Muscle layer of duodenum (tissue), 2 donors: ENCODE results near the gene IFNA21.
"Not testable (repeated sequence)": the region's sequence is repeated elsewhere in the genome, so short reads cannot be mapped to it uniquely, and the experiment has no call there.

Experiments used
- H3K27ac ChIP-seq: one replicate; pipeline ENCODE4 v1.7.0; 2013; ENCODE audit warnings: mild to moderate bottlenecking, low read length
- H3K27me3 ChIP-seq: one replicate; pipeline ENCODE4 v1.7.0; 2013; ENCODE audit warnings: low read depth, mild to moderate bottlenecking, control low read depth, low read length
- H3K36me3 ChIP-seq, 2 donors: one replicate each; pipeline ENCODE4 v1.7.0; 2013; ENCODE audit warnings: low read length in 2 of 2, control low read depth in 1 of 2, mild to moderate bottlenecking in 1 of 2; ENCODE audit not compliant: insufficient read depth in 2 of 2, control insufficient read depth in 1 of 2
- H3K4me1 ChIP-seq, 2 donors: one replicate each; pipeline ENCODE4 v1.7.0; 2013; ENCODE audit warnings: low read length in 2 of 2, mild to moderate bottlenecking in 2 of 2, control low read depth in 1 of 2, moderate library complexity in 1 of 2; ENCODE audit not compliant: insufficient read depth in 2 of 2, control insufficient read depth in 1 of 2
- H3K4me3 ChIP-seq, 2 donors: one replicate each; pipeline ENCODE4 v1.7.0; 2013; ENCODE audit warnings: low read length in 2 of 2, low read depth in 1 of 2, mild to moderate bottlenecking in 1 of 2
- H3K9me3 ChIP-seq, 2 donors: one replicate each; pipeline ENCODE4 v1.7.0; 2013; ENCODE audit warnings: low read length in 2 of 2, control low read depth in 1 of 2, mild to moderate bottlenecking in 1 of 2; ENCODE audit not compliant: control insufficient read depth in 1 of 2
- donor health status: healthy.

The IFNA21 gene

DNA sequence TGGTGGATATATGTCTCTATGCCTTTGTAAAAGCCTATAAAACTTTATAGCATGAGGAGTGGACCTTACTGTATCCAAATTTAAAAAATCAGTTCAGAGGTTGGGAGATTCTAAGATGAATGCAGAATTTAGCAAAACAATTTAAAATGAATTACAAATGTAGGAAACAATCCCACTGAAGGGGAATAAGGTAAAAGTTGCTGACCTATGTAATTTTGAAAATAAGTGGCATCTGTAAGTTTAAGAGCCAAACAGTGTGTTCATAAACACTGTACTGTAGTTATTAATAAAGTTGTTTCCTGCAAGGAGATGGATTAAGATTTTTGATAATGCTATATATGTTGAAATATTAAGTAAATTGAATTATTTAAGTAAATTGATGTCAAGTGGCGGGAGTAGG lies 29.4 kb downstream of the IFNA21 start:
- Histone ChIP-seq H3K27me3 (no peaks in the 10 kb centered on the region), H3K4me3 (no peak overlapping the region), H3K9me3 (no peaks in the 10 kb centered on the region)

GRCh38 chr9:21135736-21136135 lies 30.7 kb downstream of the IFNA21 start:
- H3K4me1 ChIP-seq, result no peaks in the 10 kb centered on the region
- H3K27ac ChIP-seq, result no peak overlapping the region
- H3K4me3 ChIP-seq, result no peak overlapping the region
- no peaks in the 10 kb centered on the region for H3K36me3 ChIP-seq
- no peaks in the 10 kb centered on the region for H3K27me3 ChIP-seq
- no peaks in the 10 kb centered on the region for H3K9me3 ChIP-seq

More for the DNA sequence above, 29.4 kb downstream of the IFNA21 start:
- H3K36me3 ChIP-seq, result no peaks in the 10 kb centered on the region
- no peaks in the 10 kb centered on the region for H3K4me1 ChIP-seq
- H3K27ac ChIP-seq, result no peak overlapping the region

DNA sequence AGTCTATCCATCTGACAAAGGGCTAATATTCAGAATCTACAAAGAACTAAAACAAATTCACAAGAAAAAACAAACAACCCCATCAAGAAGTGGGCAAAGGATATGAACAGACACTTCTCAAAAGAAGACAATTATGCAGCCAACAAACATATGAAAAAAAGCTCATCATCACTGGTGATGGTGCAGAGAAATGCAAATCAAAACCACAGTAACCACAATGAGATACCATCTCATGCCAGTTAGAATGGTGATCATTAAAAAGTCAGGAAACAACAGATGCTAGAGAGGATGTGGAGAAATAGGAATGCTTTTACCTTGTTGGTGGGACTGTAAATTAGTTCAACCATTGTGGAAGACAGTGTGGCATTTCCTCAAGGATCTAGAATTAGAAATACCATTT lies 38.3 kb downstream of the IFNA21 start:
- not testable (repeated sequence) for H3K4me1 ChIP-seq, H3K27me3 ChIP-seq, H3K27ac ChIP-seq, H3K4me3 ChIP-seq, H3K36me3 ChIP-seq, H3K9me3 ChIP-seq

DNA sequence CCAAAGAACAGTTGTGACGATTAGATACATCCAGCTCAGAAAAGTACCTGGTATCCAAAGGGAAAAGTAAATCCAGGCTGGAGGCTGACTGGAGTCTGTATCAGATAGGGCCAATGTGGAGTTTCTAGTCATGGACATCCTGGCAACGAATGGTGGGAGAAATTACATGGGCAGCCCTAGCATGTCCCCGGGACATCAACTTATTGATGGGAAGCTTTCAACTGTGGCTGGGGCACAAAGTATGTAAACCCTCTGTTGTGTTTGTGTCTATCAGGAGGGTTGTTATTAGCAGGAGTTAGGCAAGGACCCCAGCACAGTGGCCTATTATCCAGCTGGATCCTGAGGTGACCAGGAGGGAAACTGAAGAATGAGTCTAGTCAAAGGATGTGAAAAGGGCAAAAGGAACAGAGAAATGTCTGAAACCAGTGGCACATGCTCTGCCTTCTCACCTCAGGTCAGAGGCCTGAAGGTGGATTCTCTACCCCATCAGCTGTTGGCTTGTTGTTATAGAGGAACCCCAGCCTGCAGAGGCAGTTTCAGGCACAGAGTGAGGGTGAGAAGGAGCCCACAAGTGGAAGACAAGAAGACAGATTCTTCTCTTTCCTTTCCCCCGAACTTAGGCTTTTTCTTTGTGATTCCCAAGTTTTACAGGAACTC lies 44.7 kb downstream of the IFNA21 start:
- H3K9me3 ChIP-seq, result no peaks in the 10 kb centered on the region
- no peaks in the 10 kb centered on the region for H3K27me3 ChIP-seq
- no peak overlapping the region for H3K27ac ChIP-seq
- H3K36me3 ChIP-seq, result no peaks in the 10 kb centered on the region
- H3K4me3 ChIP-seq, result no peak overlapping the region
- no peaks in the 10 kb centered on the region for H3K4me1 ChIP-seq

DNA sequence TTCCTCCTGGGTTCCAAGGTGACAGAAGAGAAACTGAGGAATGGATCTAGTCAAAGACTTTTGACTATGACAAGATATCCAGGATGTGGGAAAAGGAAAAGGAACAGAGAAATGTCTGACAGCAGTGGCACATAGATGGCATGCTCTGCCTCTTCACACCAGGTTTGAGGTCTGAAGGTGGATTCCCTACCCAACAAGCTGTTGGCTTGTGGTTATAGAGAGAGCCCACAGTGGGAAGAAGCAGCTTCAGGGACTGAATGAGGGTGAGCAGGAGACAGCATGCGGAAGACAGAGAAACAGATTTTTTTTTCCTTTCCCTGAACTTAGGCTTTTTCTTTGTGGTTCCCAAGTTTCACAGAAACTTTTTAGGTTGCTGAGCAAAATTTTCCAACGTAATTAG lies 45.4 kb downstream of the IFNA21 start:
- H3K36me3 ChIP-seq, result no peaks in the 10 kb centered on the region
- no peak overlapping the region for H3K27ac ChIP-seq
- H3K9me3 ChIP-seq, result no peaks in the 10 kb centered on the region
- H3K27me3 ChIP-seq, result no peaks in the 10 kb centered on the region
- H3K4me3 ChIP-seq, result no peak overlapping the region
- H3K4me1 ChIP-seq, result no peaks in the 10 kb centered on the region

DNA sequence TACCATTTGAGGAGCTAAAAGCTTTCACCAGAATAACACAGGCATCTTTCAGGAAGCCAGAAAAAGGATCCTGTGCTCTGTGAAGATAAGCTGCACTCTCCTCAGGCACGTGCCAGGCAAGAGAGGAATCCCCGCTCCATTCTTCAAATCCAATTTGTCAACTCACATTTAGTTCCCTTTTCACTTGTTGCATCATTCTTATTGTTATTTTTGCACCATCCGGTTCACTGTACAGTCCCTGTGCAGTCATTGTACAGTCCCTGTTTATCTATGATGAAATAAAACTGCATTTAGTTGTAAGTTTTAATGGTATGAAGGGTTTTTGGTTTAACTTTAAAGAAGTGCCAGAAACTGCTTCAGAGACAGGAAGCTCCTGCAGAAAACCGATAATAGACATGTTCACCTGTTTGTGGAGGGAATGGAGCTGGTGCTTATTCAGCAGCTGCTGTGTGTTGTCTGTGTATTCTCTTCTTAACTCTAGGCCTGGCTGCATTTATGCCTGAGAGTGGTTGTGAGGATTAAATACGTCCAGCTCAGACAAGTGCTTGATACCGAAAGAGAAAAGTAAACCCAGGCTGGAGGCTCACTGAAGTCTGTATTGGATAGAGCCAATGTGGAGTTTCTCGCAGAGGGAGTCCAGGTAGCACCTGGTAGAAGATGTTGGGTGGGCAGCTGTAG lies 47.2 kb downstream of the IFNA21 start:
- Histone ChIP-seq H3K4me3 (no peak overlapping the region), H3K9me3 (no peaks in the 10 kb centered on the region), H3K4me1 (no peaks in the 10 kb centered on the region), H3K36me3 (no peaks in the 10 kb centered on the region), H3K27me3 (no peaks in the 10 kb centered on the region), H3K27ac (no peak overlapping the region)
